ENCODE results near the gene MPZL2. TPM values are rescaled to one million over a fixed set of nuclear protein-coding genes. Genes with fewer than 3 reads are reported as not detected.

MPZL2 gene
- total RNA-seq (2021; fragmentation: NEBNext Ultra II Directional; extraction: Animal tissue kit (Norgen Biotek cat#: 25700)): 2.4 and 2.6 TPM in 2 replicates
- 2.3 and 3.2 TPM in 2 replicates for polyA plus RNA-seq (2011; rRNA removed)
- polyA plus RNA-seq (2011; cell fraction: cytosol; rRNA removed): 2.8 TPM
- 4.4 TPM for polyA plus RNA-seq (2011; cell fraction: nucleus; rRNA removed)
- 2.4 to 2.9 TPM (median 2.8 TPM) in 4 replicates for polyA plus RNA-seq (2012, experiment 1 of 2)
- 2.2 TPM for polyA plus RNA-seq (2012, experiment 2 of 2)
- polyA plus RNA-seq (2013, experiment 1 of 2): 4.7 TPM
- 5.6 TPM for polyA plus RNA-seq (2013, experiment 2 of 2)
- 2.4 and 3.1 TPM in 2 replicates for polyA minus RNA-seq (2011; rRNA and poly(A)+ RNA removed)
- 2.6 TPM for polyA minus RNA-seq (2011; cell fraction: cytosol; rRNA and poly(A)+ RNA removed)
- polyA minus RNA-seq (2011; cell fraction: nucleus; rRNA and poly(A)+ RNA removed): 6.4 TPM
- long read RNA-seq, experiment 1: 0 reads
- long read RNA-seq, experiment 2, partial matches to known transcripts: 0 of 3 reads
- long read RNA-seq, experiment 2, other reads (novel, unspliced or antisense): 1 of 3 reads

DNA sequence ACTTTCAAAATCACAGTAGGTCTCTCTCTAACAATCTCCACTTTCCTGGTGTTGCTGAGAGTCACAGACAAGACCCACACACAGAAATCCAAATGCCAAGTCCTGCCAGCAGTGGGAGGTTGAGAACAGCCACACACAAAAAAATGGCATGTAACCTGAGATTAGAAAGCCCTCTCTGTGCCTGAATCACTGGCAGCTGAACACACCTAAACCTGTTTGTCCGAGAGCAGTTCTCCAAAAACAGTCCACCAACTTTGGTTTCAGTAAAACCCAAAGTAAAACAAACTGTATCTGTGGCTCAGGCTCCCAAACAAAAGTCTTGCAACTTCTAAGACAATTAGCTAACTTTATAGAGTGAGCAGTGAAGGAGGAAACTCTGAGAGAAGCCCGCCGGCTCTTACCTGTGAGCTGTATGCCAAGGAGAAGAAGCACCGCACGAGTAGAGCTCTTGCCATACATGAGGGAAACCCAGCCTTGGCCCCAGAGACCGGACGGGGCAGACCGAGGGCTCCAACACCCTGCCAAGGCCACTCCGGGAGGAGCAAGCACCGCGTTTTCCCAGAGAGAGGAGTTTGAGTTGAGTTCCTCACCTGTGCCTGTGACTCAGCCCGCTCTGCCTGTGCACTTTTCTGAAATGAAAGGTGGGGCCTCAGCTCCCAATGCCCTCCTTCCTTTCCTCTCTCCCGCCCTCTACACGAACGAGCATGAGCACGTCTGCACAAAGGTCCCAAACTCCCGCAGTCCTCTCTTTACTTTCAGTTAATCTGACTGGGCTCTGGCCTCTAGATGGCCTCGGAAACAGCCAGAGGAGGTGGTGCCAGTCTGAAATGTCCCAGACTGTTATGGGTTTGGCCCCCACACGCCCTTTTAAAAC, at the start of gene MPZL2:
Gene MPZL2 (minus strand): TSS at position 603 of the 874 bp plus-strand sequence. CDS start 144 bp downstream, at position 459.
- H3K27ac ChIP-seq (ENCODE audit: low read depth, low read length): no peak within 1 kb of the TSS; the same call in 1 of the 2 replicates
- 0 out of 2 replicates have a peak within 1 kb of the TSS, but pooled peaks have one; percentile 53 for H2BK15ac ChIP-seq (ENCODE audit: low read length)
- H3K4ac ChIP-seq (replicated peaks; ENCODE audit: insufficient read length, low read depth, low read length): peak within 1 kb of the TSS; percentile 69
- H2AK5ac ChIP-seq (ENCODE audit: low read depth, low read length): no peak within 1 kb of the TSS
- H2BK20ac ChIP-seq (ENCODE audit: low read length): peak within 1 kb of the TSS; percentile 66; the same call in 1 of the 2 replicates
- H3K18ac ChIP-seq (ENCODE audit: extremely low read depth, low read length): peak within 1 kb of the TSS; percentile 79
- peak within 1 kb of the TSS; percentile 86 for H2AFZ ChIP-seq (ENCODE audit: low read length)
- no peak within 1 kb of the TSS for H2BK5ac ChIP-seq (ENCODE audit: low read depth, low read length)
- no peak within 1 kb of the TSS for H3K56ac ChIP-seq (replicated peaks; ENCODE audit: insufficient read length, low read depth, low read length)
- peaks cover 1 to 42% (median 30%) of the 10 kb centered on the region in 4 experiments for H3K27me3 ChIP-seq (replicated peaks in 1 of 4; ENCODE audit: control insufficient read depth in 3 of 4, extremely low read depth in 1 of 4, insufficient read depth in 3 of 4, low read length in 3 of 4)
- H4K5ac ChIP-seq (ENCODE audit: insufficient read length, low read depth, low read length): no peak within 1 kb of the TSS
- H4K8ac ChIP-seq (ENCODE audit: extremely low read depth, insufficient read depth, low read length): no peak within 1 kb of the TSS
- H2BK12ac ChIP-seq (ENCODE audit: low read depth, low read length): peak within 1 kb of the TSS; percentile 30
- DNase-seq (ENCODE audit: low read depth in 1 of 2, low spot score in 2 of 2) (peak in 1 of 2 experiments; percentile 70), FAIRE-seq (peak; percentile 39)
- peaks cover 3 to 11% (median 4%) of the 10 kb centered on the region in 4 experiments; a peak in 4 of 7 replicates for H3K4me1 ChIP-seq (replicated peaks in 1 of 4; ENCODE audit: control insufficient read depth in 3 of 4, insufficient read depth in 4 of 4, low read length in 3 of 4)
- no peaks in the 10 kb centered on the region for H3K79me2 ChIP-seq (ENCODE audit: control insufficient read depth in 1 of 2, insufficient read depth in 2 of 2, low read length in 2 of 2)
- H4K20me1 ChIP-seq (replicated peaks in 1 of 2; ENCODE audit: control insufficient read depth in 1 of 2, insufficient read depth in 2 of 2, low read length in 2 of 2): no peaks in the 10 kb centered on the region
- WGBS, 2 experiments (ENCODE audit: extremely low coverage in 1 of 2, insufficient coverage in 1 of 2, insufficient read length in 1 of 2, insufficient replicate concordance in 2 of 2, low coverage in 1 of 2, low lambda C conversion rate in 2 of 2, missing lambda C conversion rate in 1 of 2): 10% methylated on average over 19 of the region's 19 CpGs; no CpG with 5 or more reads in 1 of the 2 experiments
- H3K36me3 ChIP-seq (ENCODE audit: control insufficient read depth in 2 of 4, insufficient read depth in 4 of 4, low read length in 3 of 4): no peaks in the 10 kb centered on the region
- no peak within 1 kb of the TSS for H3K14ac ChIP-seq (ENCODE audit: insufficient read length)
- no peak within 1 kb of the TSS for H3K23ac ChIP-seq (ENCODE audit: insufficient read length)
- H2BK120ac ChIP-seq (replicated peaks; ENCODE audit: low read depth, low read length): no peak within 1 kb of the TSS
- peak within 1 kb of the TSS; percentile 14 to 57 (median 28); a peak in 5 of 7 replicates for H3K9ac ChIP-seq (replicated peaks in 1 of 4; ENCODE audit: extremely low read depth in 1 of 4, low read depth in 3 of 4, low read length in 3 of 4)
- peak within 1 kb of the TSS; percentile 23 for H4K91ac ChIP-seq (replicated peaks; ENCODE audit: insufficient read length, low read length)
- H3K4me3 ChIP-seq (ENCODE audit: extremely low read depth in 1 of 4, insufficient read depth in 2 of 4, low read depth in 3 of 4, low read length in 4 of 4): peak within 1 kb of the TSS; percentile 28 to 59 (median 38); a peak in 7 of 8 replicates
- no peaks in the 10 kb centered on the region for H3K79me1 ChIP-seq (ENCODE audit: low read depth, low read length)
- CTCF ChIA-PET (ENCODE audit: partially characterized antibody): interaction anchor here (0.6 to 2.6 kb wide), 17 partner anchors 10 to 420 kb away, joined by 3 to 15 read pairs (median 6); partner anchors contain the start of gene JAML
- peaks cover 5% of the 10 kb centered on the region; the same call in 1 of the 2 replicates for H3K23me2 ChIP-seq (ENCODE audit: low read depth, low read length)
- no peaks in the 10 kb centered on the region for H3K9me3 ChIP-seq (ENCODE audit: insufficient read depth in 2 of 2, low read depth in 1 of 2, low read length in 1 of 2)
- POLR2A ChIA-PET (ENCODE audit: partially characterized antibody): interaction anchor here (0.7 to 1.5 kb wide), 6 partner anchors 11 to 126 kb away, joined by 3 to 6 read pairs (median 4); partner anchors contain the start of gene MPZL3
- H3K4me2 ChIP-seq (ENCODE audit: insufficient read depth in 1 of 2, low read depth in 2 of 2, low read length in 2 of 2): peak within 1 kb of the TSS; percentile 75 to 95
- no peak for TF ChIP-seq KDM4A (IDR thresholded peaks at IDR 0.05; ENCODE audit: low read depth, low read length, severe bottlenecking)
- no peak for TF ChIP-seq ATF3 (IDR thresholded peaks at IDR 0.05; ENCODE audit: insufficient read depth, low read depth, low read length)
- TF ChIP-seq, protein P1, sequence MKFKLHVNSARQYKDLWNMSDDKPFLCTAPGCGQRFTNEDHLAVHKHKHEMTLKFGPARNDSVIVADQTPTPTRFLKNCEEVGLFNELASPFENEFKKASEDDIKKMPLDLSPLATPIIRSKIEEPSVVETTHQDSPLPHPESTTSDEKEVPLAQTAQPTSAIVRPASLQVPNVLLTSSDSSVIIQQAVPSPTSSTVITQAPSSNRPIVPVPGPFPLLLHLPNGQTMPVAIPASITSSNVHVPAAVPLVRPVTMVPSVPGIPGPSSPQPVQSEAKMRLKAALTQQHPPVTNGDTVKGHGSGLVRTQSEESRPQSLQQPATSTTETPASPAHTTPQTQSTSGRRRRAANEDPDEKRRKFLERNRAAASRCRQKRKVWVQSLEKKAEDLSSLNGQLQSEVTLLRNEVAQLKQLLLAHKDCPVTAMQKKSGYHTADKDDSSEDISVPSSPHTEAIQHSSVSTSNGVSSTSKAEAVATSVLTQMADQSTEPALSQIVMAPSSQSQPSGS (IDR thresholded peaks at IDR 0.05; ENCODE audit: low read length): peak; percentile 62; the same call in 1 of the 2 replicates
- TF ChIP-seq GABPA (IDR thresholded peaks at IDR 0.05; ENCODE audit: borderline replicate concordance, insufficient read depth, low read length): no peak

Data from H1 (cell line).